RPMI8226 (cell line): ENCODE data around the gene PGC.

Source experiments
- DNase-seq: peaks from one replicate; pipeline ENCODE4 v3.0.0-alpha.2; 2015

PGC gene

GRCh38 chr6:41747256-41748101, at the start of gene PGC:
Gene PGC, minus strand, starts transcription at chr6:41747397. Its CDS starts 63 bp downstream, at chr6:41747334.
- DNase-seq, result no peak

GRCh38 chr6:41796474-41796873, 49.3 kb upstream of the PGC start:
- no peak for DNase-seq

DNA sequence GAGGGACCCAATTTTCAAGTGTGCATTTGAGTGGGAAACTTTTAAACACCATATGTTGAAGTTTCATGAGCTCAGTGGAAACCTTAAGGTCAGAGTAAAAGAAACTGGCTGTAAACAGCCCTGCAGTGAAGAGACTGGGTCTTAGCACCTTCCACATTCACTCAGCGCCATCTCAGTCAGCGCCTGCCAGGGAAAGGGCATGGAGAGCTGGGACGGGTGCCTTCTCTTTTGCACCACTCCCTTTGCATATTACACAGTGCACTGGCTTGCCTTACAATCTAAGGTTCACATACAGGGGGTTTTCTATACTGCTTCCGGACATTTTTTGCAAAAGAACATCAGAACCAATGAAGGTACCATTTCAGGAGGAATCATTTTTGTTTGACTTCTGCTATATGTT, 44.8 kb upstream of the PGC start:
- no peak for DNase-seq

DNA sequence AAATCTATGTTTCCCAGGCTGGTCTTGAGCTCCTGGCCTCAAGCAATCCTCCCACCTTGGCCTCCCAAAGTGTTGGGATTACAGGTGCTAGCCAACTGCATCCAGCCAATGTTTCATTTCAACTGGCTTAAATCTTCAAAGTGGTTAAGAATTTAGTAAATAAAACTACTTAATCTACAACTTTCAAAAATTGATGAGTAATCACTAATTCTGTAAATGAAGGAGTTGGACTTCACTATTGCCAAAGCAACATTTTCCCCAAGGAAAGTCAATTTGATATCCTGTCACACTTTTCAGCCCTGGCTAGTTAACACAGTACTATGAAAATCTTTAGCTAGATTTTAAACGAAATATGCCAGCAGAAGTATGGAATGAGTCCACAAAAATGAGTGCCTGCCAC, 44.1 kb upstream of the PGC start:
- no peak for DNase-seq

GRCh38 chr6:41790045-41790444, 42.8 kb upstream of the PGC start:
- DNase-seq, result no peak

DNA sequence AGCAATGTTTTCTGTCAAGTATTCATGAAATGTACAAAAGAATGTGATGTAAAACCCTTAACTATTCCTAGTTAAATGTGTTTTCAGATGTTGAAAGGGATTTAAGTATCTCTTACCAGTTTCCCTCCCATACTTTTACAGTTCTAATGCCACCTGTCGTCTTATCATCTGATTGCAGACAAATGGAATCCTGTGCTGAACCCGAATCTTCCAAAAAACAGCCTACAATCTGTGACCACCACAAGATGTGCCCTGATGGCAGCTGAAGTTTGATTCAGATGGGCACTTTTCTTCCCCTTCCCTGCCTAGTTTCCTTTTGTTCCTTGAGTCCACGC, 42.2 kb upstream of the PGC start:
- no peak for DNase-seq

- DNase-seq, result peak; percentile 96
Observed at GRCh38 chr6:41787219-41787917, 40.2 kb upstream of the PGC start, which contains the start of gene TOMM6. Gene TOMM6, plus strand, starts transcription at chr6:41787694. Its CDS starts 4 bp downstream, at chr6:41787698.

DNA sequence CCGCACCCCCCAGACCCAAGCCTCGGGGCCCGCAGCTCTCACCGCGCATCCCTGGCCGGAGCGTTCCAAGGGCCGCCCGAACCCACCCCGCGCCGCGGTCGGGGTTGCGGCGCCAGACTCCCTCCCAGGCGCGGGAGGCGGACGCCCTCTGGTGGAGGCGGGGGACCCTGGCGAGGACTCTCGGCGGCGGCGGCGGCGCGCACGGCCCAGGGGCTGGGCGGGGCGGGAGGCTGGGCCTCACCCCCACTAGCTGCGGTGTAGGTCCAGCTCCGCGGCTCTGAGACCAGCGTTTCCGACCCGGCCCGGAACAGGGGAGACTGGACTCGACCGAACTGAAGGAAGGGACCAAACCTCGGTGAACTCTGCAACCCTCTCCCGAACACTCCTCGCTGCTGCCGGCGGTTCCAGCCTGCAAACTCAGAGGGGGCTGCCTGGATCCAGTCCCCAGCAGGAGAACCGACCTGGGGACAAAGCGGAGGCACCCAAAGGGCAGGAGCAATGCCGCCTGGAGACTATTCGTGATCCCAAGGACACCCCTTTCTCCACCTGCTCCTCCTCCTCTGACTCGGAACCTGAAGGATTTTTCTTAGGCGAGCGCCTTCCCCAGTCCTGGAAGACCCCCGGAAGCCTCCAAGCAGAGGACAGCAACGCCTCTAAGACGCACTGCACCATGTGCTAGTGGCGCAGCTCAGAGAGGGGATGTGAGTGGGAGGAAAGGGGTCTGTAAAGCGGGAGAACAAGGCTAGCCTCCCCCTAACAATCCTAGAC, 39.4 kb upstream of the PGC start:
- peak; percentile 90 for DNase-seq

DNA sequence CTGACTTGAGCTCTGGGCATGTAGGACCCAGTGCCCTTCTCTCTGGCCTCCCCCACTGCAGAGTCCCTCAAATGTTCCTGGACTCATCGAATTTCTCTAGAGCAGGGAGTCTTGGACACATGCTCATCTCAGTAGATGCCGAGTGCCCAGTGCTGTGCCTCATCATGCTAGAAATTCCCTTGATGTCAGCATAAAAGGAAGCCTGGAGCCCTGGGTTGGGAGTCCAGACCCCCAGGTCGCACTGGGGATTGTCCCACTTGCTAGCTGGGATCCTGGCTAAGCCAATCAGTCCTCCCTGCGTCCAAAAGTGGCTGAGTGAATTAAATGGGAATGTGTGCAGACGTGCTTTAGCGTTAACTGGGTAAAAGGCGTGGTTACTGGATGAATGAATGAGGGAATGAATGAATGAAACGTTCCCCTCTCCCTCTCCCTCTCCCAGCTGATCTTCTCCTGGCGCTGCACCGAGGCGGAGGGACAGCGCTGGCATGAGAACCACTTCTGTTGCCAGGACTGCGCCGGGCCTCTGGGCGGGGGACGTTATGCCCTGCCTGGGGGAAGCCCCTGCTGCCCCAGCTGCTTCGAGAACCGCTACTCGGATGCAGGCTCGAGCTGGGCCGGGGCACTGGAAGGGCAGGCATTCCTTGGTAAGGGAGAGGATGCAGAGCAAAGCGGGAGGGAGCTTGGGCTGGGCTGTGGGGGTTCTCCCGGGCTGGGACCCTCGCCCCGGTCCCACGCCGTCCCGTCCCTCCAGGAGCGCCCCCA, 38.7 kb upstream of the PGC start:
- DNase-seq, result no peak

- no peak for DNase-seq
Observed at GRCh38 chr6:41785254-41785653, 38.1 kb upstream of the PGC start.

DNA sequence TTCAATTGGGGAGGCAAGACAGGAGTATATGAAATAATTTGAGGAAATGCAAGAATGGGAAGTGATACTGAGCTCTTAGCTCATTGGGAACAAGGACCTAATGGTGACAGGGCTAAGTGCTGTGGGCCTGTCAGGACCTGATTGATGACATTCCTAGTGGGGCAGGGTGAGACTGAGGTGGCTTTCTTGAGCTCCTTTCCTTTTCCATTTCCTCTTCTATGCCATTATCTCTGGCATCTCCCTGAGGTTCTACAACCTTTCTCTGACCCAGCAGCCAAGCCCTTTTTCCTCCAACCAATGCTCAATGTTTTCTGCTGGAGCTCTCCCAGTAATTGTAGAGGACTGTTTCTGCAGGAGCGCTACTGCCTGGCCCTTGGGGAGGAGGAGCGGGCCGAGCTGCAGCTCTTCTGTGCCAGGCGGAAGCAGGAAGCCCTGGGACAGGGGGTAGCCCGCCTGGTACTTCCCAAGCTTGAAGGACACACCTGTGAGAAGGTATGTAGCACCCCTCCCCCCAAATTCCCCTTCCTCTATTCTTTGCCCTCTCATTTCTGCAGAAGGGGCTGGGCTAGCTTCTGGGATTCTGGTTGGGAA, 37.5 kb upstream of the PGC start:
- no peak for DNase-seq

DNA sequence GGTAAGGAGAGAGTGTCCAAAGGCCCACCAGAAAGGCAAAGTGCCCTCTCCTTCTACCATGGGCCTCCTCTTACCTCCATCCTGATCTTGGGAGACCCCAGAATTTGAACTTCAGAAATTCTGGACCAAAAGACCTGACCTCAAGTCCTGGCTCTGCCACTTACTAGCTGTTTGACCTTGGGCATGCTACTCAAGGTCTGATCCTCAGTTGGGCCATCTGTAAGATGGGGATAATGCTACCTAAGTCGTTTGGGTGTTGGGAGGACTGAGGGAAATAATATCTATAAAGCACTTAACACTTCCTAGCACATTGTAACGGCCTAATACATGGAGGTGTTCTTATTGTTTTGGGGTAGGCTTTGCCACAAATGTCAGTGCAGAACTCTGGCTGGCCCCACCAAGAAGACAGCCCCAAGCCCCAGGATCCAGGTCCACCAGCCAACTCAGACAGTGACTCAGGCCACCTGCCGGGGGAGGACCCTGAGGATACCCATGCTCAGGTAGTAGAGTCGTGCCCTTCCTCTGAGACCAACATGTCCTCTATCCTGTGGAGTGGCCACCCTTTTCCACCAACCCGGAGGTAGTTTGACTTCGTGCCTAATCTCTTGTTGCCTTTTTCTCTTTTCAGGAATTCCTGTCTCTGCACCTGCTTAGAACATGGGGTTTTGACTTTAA, 36.0 kb upstream of the PGC start:
- DNase-seq, result no peak

GRCh38 chr6:41781366-41781730, 34.2 kb upstream of the PGC start:
- no peak for DNase-seq

- DNase-seq, result no peak
Observed at GRCh38 chr6:41780551-41781365, 33.6 kb upstream of the PGC start, which contains the start of gene PRICKLE4. Gene PRICKLE4, plus strand, starts transcription at chr6:41780782. Its CDS starts 2,692 bp downstream, at chr6:41783474.

- DNase-seq, result peak; percentile 96
Observed at GRCh38 chr6:41779788-41780550, 32.8 kb upstream of the PGC start, which contains the start of gene FRS3. Gene FRS3, minus strand, starts transcription at chr6:41779900. Its CDS starts 2,913 bp downstream, at chr6:41776987.

- no peak for DNase-seq
Observed at GRCh38 chr6:41779336-41779735, 32.1 kb upstream of the PGC start.

DNA sequence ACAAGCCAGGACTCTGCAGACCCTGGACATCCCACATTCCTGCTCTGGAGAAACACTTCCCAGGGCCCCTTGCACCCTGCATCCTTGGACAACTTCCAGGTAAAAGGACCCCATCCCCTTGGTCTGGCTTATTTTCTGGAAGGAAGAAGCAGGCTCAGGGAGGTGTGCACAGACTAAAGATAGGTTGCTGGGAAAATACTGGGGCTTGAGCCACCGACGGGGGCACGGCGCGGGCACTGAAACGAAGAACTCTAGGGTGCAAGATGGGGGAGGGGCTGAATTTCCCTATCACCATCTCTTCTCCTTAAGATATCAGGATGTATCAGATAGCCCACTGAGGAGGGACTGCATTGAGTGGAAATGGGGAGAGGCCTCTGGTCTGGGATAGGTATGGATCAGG, 31.7 kb upstream of the PGC start:
- no peak for DNase-seq

GRCh38 chr6:41777551-41778285, 30.5 kb upstream of the PGC start:
- DNase-seq, result no peak

DNA sequence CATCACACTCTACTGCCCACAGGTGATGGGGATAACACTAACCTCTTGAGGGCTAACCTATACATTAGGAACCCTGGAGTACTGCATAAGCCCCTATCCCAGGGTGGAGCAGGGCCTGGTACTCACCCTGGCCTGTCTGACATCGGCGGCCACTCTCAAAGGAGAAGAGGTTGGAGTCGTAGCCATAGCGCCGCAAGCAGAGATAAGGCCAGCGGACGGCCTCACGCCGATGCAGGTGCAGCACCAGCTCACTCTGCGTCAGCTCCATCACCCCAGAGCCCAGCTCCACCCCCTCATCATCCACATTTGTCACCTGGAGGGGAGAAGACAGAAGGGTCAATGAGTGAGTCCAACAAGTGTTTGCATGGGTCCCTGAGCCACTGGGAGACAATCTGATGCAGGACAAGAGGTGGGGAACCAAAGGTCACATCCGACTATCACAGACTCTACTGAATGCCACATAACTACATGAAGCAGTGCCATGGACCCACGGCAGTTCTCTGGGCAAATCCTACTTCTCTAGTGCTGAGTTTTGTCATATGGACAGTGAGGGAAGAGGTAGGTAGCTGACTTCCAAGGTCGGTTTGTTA, 28.2 kb upstream of the PGC start:
- DNase-seq, result no peak
